KOPT-K1 (cell line): ENCODE results near the gene KLHL42.
"Not testable (repeated sequence)": the region's sequence is repeated elsewhere in the genome, so short reads cannot be mapped to it uniquely, and the experiment has no call there.

Source experiments
- H3K27ac ChIP-seq: fragments of 200-600 bp; sonication (generic); 2 replicates; pipeline ENCODE4 v1.5.1; 2016; ENCODE audit warnings: antibody characterized with exemption, mild to moderate bottlenecking, low read depth, low read length; ENCODE audit not compliant: poor library complexity, severe bottlenecking
- H3K36me3 ChIP-seq: fragments of 200-600 bp; sonication (generic); 2 replicates; pipeline ENCODE4 v1.5.1; 2017; ENCODE audit warnings: antibody characterized with exemption, mild to moderate bottlenecking, low read length, moderate library complexity; ENCODE audit not compliant: insufficient read depth
- H3K9me3 ChIP-seq: fragments of 200-600 bp; sonication (generic); 2 replicates; pipeline ENCODE4 v1.5.1; 2017; ENCODE audit warnings: antibody characterized with exemption, low read length, mild to moderate bottlenecking; ENCODE audit not compliant: insufficient read depth, poor library complexity, severe bottlenecking

The KLHL42 gene

DNA sequence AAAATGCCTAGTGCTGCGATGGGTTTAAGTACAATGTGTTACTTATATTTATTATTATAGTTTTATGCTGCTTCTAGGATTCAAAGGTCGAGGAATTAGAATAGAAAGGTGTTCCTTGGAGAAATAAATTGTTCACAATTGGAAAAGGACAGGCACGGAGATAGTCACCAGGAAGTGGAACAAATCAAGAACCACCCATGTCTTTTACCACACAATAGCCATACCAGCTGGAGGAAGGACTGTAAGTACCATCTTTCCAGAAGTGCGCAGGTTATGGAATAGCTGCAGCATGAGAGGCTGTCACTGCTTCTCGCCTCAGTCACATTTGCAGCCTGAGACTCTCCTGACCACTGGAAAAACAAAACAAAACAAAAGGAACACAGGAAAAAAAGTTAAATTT lies 40.5 kb downstream of the KLHL42 start:
- Histone ChIP-seq H3K36me3 (no peaks in the 10 kb centered on the region), H3K27ac (no peak overlapping the region), H3K9me3 (no peaks in the 10 kb centered on the region)

DNA sequence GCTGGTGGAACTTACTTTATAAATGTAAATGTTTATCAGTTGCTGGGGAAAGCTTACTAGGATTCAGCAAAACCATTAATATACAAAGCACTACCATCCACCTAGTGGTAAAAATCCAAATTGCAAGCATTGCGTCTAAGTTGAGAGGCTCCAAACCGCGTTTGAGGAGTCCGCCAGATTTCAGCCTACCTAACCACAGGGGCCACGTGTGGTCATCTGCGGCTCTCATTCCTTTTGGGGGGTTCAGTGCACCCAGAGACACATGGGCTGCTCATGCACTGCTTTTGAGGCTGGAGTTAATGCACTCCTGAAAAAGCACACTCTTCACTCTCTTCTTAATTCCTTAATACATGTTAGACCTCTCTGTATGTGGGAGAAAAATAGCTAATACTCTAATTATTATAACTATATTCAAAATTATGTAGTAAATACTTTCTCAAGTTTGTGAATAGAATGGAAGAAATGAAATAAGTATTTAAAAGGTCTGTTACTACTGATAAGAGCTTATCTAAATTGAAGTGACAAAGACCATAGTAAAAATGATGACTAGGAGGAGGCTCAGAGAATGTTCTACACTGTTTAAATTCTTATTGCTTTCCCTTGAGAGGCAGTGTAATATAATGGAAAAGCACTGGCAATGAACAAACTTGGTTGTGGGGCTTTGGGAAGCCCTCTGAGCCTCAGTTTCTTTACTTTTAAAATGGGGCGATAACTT lies 41.4 kb downstream of the KLHL42 start:
- Histone ChIP-seq H3K36me3 (no peaks in the 10 kb centered on the region), H3K9me3 (no peaks in the 10 kb centered on the region), H3K27ac (no peak overlapping the region)

DNA sequence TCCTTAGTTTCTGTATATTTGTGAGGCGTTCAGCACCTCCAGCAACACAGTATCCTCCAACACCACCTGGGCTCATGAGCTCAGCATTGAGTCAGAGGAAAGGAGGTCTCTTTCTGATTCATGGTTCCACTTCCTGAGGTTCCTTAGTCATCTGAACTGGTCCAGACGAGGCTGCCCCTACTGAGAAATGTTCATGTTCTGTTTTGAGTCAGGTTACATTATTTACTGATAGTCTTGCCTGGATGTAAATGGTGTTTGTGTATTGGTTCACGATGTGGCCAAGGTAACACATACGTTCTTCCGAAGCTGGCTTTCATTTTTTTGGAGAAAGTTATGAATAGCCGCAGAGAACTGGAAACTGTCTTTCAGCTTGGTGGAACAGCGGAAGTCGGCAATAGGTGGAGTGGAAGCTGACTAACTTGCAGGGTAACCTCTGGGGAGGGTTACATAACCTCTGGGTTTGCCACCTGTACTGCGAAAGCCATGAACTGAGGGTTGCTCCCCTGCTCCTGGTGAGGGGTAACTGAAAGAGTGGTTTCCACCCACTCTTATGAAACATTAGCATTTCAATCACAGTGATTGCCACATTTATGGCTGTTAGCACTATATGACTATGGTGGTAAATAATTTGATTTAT lies 42.2 kb downstream of the KLHL42 start:
- Histone ChIP-seq H3K36me3 (no peaks in the 10 kb centered on the region), H3K9me3 (no peaks in the 10 kb centered on the region), H3K27ac (no peak overlapping the region)

DNA sequence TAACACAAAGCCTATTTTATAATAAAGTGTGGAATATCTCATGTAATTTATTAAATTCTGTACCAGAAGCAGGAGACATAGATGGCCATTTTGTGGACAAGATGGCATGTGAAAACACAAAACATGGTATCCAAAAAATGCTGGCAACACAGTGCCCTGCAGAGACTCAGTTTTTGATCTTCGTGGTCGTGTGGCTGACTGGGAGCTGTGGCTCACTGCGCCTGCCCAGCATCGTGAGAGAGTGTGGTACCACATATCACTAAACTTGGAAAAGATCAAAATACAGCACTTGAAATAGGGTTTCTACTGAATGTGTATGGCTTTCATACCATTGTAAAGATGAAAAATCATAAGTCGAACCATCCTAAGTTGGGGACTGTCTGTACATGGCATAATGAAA lies 43.0 kb downstream of the KLHL42 start:
- no peak overlapping the region for H3K27ac ChIP-seq
- no peaks in the 10 kb centered on the region for H3K9me3 ChIP-seq
- no peaks in the 10 kb centered on the region for H3K36me3 ChIP-seq

DNA sequence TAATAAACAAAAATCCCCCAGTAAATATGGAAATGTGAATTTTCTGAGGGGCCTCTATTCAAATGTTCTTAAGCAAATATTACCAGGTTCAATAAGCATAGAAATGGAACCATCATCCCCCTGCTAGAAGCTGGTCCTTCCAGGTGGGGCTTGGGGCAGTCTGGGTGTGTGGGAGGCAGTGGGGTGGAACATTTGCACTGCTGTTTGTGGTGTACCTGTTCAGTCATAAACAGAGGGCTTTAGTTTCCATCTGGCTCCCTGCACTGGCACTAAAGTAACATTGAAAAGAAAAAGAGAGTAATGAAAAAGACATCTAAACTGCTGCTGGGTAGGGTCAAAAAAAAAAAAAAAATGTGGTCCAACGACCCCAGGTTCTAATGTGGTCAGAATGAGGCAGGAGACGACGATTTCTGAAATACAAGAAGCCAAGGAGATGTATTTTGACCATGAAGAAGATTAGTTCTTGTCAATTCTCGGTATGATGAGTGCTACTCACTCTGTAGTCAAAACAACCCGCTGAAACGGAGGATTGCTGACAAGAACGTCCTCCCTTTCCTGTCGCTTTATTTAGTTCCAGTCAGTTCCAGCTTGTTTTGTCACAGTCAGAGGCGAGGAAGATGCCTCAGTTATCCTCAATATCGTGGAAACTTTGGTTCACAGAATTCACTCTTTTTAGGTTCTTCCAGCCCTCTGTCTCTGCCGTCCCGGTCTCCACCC lies 44.3 kb downstream of the KLHL42 start:
- no peaks in the 10 kb centered on the region for H3K9me3 ChIP-seq
- H3K36me3 ChIP-seq = no peaks in the 10 kb centered on the region
- H3K27ac ChIP-seq = no peak overlapping the region

DNA sequence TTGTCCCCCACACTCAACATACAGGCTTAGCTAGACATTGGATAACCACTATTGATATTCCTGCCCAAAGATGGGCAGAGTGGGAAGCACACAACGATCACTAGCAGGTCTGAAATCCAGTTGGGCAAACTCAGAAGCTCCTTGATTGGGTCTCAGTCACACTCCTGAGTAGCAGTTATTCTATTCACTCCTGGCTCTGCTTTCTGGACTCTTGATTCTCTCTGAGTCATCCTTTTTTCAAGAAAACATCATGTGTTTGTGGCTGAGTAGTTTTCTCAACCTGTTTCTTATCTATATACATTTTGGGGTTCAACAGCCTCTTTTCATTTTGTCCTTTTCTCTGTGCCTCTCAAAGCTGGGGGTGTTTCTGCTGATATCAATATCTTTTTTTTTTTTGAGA lies 46.0 kb downstream of the KLHL42 start:
- Histone ChIP-seq H3K27ac (no peak overlapping the region), H3K36me3 (no peaks in the 10 kb centered on the region), H3K9me3 (no peaks in the 10 kb centered on the region)

DNA sequence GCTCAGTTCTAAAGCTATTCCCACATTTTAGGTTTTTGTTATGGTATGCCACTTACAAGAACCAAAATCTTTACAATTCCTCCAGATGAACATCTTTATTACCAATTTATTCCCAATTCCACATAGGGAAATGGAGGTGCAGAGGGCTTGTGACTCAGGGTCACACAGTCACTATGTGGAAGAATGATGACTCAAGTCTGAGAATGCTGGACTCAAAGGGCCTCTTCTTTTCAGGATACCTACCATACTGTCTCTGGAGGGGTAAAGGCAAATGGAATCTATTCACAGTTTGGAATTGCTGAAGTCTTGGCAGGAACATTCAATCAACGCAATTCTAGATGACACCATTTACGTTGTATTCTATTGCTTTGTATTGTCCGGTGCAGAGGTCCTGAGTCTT lies 48.2 kb downstream of the KLHL42 start:
- Histone ChIP-seq H3K9me3 (no peaks in the 10 kb centered on the region), H3K27ac (no peak overlapping the region), H3K36me3 (no peaks in the 10 kb centered on the region)

DNA sequence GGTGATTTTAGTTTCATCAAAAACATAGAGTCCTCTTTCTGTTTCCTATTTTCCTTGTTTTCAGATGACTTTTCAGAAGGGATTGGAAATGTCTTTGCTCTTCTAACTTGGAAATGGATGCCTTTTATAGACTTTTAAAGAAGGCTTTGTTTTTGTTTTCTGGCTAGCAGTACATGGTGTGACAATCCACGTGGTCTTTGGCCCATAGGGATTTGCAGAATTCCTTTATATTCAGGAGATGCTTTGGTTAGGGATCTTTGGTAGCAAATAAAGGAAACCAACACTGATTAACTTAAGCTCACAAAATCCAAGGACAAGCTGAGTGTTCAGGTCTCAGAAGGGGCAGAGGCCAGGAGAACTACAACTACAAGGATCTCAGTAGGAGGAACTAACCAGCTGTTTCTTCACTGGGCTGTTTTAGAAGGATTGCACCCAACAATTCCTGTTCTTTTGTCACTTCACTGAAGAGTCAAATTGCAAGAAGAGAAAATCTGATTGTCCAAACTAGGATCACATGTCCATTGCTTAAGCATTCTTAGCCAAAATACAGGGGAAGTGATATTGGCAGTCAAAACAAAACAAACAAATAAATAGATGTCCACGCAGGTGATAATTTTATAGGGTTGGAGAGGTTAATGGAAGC lies 58.6 kb downstream of the KLHL42 start:
- Histone ChIP-seq H3K27ac (no peak overlapping the region), H3K9me3 (no peaks in the 10 kb centered on the region), H3K36me3 (no peaks in the 10 kb centered on the region)

DNA sequence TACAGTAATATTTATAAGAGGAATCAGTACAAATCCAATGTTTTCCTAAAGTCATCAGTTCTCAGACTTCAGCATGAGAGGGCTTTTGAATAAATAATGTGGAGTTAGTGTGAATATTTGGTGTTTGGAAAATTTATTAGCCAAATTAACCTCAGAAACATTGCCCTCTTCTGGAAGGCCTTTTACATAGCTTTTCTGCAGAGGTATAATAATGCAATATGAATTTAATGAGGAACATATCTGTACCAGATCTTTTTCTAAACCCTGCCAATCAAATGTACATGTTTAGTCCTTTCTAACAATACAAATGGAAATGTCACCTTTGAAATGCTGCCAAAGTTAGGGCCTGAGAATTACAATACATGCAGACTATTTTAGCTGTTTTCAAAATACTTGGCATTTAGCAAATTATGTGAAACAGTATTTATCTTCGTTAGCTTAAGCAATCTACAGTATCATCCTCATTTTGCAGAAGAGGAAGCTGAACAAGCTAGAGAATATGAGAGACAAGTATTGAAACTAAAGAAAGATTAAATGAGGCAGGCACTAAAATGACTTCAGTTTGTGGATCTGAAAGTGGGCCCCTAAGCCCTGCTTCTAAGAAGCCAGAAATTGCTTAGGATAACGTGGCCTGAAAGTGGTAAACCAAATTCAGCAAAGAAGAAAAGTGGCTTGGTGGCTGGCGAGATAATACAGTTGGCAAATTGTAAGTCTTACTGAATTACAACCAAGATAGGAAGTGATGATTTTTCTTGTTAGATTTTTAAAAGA lies 60.4 kb downstream of the KLHL42 start:
- no peak overlapping the region for H3K27ac ChIP-seq
- H3K9me3 ChIP-seq = no peaks in the 10 kb centered on the region
- no peaks in the 10 kb centered on the region for H3K36me3 ChIP-seq

DNA sequence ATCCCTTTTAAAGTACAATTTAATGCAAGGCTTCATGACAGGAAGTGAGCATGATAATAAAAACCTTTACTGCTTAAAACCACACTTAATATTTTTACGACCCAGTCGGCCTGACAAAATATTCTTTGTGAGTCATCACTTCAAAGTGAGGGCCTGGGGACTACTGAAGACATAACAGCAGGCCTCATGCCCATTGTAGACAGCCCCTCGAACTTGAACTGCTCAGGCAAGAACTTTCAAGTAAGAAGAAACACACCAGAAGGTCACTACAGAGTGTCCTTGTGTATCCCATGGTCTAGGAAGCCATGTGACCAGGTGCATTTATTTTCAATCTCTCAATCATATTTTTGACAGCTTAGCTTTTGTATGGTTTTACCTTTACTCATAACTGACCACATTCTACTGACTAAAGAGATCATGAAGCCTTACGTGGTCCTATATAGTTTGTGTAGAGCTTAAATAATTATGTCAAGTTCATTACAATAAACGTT lies 61.4 kb downstream of the KLHL42 start:
- no peaks in the 10 kb centered on the region for H3K9me3 ChIP-seq
- H3K27ac ChIP-seq = no peak overlapping the region
- no peaks in the 10 kb centered on the region for H3K36me3 ChIP-seq

DNA sequence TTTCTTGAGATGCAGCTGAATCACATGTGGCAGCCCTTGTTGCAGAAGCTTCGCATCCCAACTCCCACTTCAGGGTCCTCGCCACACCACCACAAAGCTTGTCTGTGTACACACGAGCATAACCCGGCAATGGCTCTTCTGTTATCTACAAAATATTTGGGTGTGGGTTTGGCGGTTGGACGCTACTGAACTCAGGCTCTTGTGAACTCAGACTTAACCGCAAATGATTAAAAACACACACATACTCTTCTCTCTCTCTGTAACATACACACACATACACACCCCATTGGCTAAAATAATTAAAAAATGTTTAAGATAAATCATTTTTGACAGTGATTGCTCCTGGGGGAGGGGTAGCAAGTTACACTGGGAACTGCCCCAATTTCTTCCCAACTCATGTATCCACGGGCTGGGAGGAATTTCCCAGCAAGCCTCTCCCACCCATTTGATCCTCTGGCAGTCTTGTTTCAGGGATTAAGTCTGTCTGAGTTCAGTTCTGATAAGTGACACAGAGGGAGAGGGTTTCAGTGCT lies 63.7 kb downstream of the KLHL42 start:
- no peak overlapping the region for H3K27ac ChIP-seq
- H3K9me3 ChIP-seq = no peaks in the 10 kb centered on the region
- H3K36me3 ChIP-seq = no peaks in the 10 kb centered on the region

DNA sequence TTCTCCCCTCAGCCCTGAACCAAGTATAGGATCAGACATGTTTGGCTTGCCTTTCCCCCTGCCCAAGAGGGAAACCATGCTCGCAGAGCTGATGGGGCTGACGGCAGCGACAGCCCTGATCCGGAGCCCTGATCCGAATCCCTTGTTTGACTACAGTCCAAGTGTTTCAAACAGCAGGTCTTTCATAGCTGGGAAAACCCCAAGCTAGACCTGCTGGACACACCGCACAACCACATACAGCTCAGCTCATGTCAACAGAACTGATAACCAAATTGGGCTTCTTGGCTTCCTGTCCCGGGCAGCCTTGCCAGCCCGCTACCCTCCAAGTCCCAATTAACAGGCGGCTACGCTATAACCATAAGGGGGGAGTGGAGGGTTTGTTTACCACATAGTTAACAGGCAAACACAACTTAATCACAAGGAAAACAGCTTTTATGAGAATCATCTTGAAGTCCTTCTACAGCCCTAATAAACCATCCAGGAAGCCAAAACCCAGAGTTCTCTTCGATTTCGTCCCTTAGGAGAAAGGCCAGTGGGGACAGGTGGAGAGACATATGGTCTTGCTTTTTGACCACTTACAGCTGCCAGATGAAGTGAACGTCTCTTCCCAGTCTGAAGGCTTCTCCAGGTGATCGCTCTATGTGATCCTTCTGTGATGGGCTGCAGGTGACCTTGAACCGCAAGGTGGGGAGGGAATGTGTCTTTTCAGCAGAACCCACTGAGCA lies 64.5 kb downstream of the KLHL42 start:
- no peaks in the 10 kb centered on the region for H3K36me3 ChIP-seq
- H3K9me3 ChIP-seq = no peaks in the 10 kb centered on the region
- H3K27ac ChIP-seq = no peak overlapping the region

DNA sequence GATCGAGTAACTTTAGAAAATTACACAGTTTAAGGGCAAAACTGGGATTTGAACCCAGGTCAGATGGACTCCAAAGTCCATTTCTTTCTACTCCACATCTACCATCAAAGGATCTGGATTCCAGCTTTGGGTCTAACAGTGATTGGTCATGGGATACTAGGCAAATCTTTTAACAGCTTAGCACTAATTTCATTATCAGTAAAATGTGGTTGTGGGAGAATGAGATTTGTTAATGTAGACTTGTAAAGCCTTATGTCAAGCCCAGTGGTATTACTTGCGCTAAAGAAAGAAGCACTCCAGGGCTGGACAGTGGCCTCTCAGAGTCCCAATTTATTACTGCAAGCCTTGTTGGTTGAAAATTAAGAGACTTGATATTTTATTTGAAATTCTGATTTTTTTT lies 65.2 kb downstream of the KLHL42 start:
- Histone ChIP-seq H3K9me3 (no peaks in the 10 kb centered on the region), H3K27ac (no peak overlapping the region), H3K36me3 (no peaks in the 10 kb centered on the region)

DNA sequence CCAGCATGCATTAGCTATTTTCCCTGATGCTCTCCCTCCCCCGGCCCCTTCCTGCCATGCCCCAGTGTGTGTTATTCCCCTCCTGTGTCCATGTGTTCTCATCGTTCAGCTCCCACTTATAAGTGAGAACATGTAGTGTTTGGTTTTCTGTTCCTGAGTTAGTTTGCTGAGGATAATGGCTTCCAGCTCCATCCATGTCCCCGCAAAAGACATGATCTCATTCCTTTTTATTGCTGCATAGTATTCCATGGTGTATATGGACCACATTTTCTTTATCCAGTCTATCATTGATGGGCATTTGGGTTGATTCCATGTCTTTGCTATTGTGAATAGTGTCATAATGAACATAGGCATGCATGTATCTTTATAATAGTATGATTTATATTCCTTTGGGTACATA lies 65.7 kb downstream of the KLHL42 start:
- H3K36me3 ChIP-seq, H3K27ac ChIP-seq, H3K9me3 ChIP-seq: not testable (repeated sequence)
